A549 (cell line): ENCODE measurements around the gene MEIOSIN. TPM values are rescaled to one million over a fixed set of nuclear protein-coding genes. Genes with fewer than 3 reads are reported as not detected.

Source experiments
- ATAC-seq, 2 experiments: fragments of 200-7000 bp in 1 of 2; fragments of >200 bp in 1 of 2; cut with Nextera tagmentation in 1 of 2; cut with Tn5 transposase in 1 of 2; 3 replicates each; pipeline versions ENCODE4 v1.8.0 to v1.9.1; 2018 to 2020; ENCODE audit warnings: mild to moderate bottlenecking in 1 of 2, moderate library complexity in 1 of 2
- CTCF ChIA-PET: fragments of 300-600 bp; sonication (Branson Sonifier 250); formaldehyde crosslinking; extraction: SDS; loops from one replicate; lab custom pipeline; 2021; ENCODE audit warnings: antibody characterized with exemption, inconsistent platforms; lab: Yijun Ruan, JAX
- POLR2A ChIA-PET: fragments of 350-600 bp; formaldehyde crosslinking; extraction: SDS; loops from one replicate; lab custom pipeline; 2021; ENCODE audit warnings: antibody characterized with exemption, inconsistent platforms; lab: Yijun Ruan, JAX
- DNase-seq, 2 experiments: peaks; one replicate each; pipeline versions ENCODE4 v3.0.0 to v3.0.0-alpha.2; 2011 to 2016; ENCODE audit warnings: low read depth in 1 of 2, low spot score in 1 of 2
- FAIRE-seq: peaks from 2 replicates; lab custom pipeline; 2011; peaks lifted over from hg19 to GRCh38; lab: Jason Lieb, UNC
- H3K27ac ChIP-seq, 2 experiments: fragments of >200 bp; sonication (Bioruptor Twin); formaldehyde crosslinking; 3 replicates each; pipeline ENCODE4 v1.5.1; 2016 to 2017
- H3K4me1 ChIP-seq: fragments of >200 bp; sonication (Bioruptor Twin); formaldehyde crosslinking; 3 replicates; pipeline ENCODE4 v1.6.1; 2016
- H3K4me2 ChIP-seq: fragments of >200 bp; sonication (Bioruptor Twin); formaldehyde crosslinking; 3 replicates; pipeline ENCODE4 v1.6.1; 2016
- H3K4me3 ChIP-seq: fragments of >200 bp; sonication (Bioruptor Twin); formaldehyde crosslinking; 3 replicates; pipeline ENCODE4 v1.5.1; 2016
- H3K9me3 ChIP-seq: fragments of >200 bp; sonication (Bioruptor Twin); formaldehyde crosslinking; 3 replicates; pipeline ENCODE4 v1.6.1; 2016
- BHLHE40 ChIP-seq: IDR thresholded peaks from 2 replicates; pipeline ENCODE4 v1.6.1; 2012; ENCODE audit warnings: low read depth, low read length, inconsistent platforms
- CBX8 ChIP-seq: fragments of 200-600 bp; sonication (generic); IDR thresholded peaks from 2 replicates; pipeline ENCODE4 v1.6.1; 2016
- CHD4 ChIP-seq: fragments of 200-600 bp; sonication (generic); IDR thresholded peaks from 2 replicates; pipeline ENCODE4 v1.6.1; 2016; ENCODE audit warnings: antibody characterized with exemption, mild to moderate bottlenecking, borderline replicate concordance
- EHF ChIP-seq: fragments of 250-450 bp; sonication (Bioruptor Pico); IDR thresholded peaks from 2 replicates; pipeline ENCODE4 v1.5.0; 2020; ENCODE audit warnings: mild to moderate bottlenecking
- EP300 ChIP-seq, 2 experiments: fragments of >200 bp; sonication (Bioruptor Twin); formaldehyde crosslinking; IDR thresholded peaks; 2 replicates in 1 of 2; 3 replicates in 1 of 2; pipeline ENCODE4 v1.6.1; 2016 to 2017
- ESRRA ChIP-seq: fragments of 150-350 bp; IDR thresholded peaks from 2 replicates; pipeline ENCODE4 v1.6.1; 2014; ENCODE audit warnings: mild to moderate bottlenecking, low read length, borderline replicate concordance
- FOSB ChIP-seq: fragments of 250-450 bp; sonication (Bioruptor Pico); IDR thresholded peaks from 2 replicates; pipeline ENCODE4 v1.5.0; 2020; ENCODE audit warnings: mild to moderate bottlenecking, moderate library complexity
- GATA3 ChIP-seq: IDR thresholded peaks from 2 replicates; pipeline ENCODE4 v1.6.1; 2012; ENCODE audit warnings: borderline replicate concordance
- HDAC2 ChIP-seq: fragments of 200-600 bp; sonication (generic); IDR thresholded peaks from 2 replicates; pipeline ENCODE4 v1.6.1; 2016
- HEYL ChIP-seq: fragments of 250-450 bp; sonication (Bioruptor Pico); IDR thresholded peaks from 2 replicates; pipeline ENCODE4 v1.8.0; 2021; ENCODE audit warnings: mild to moderate bottlenecking, moderate library complexity
- HOXB13 ChIP-seq: fragments of 250-450 bp; sonication (Bioruptor Pico); IDR thresholded peaks from 2 replicates; pipeline ENCODE4 v1.5.0; 2020; ENCODE audit warnings: low read depth, mild to moderate bottlenecking, moderate library complexity
- JUN ChIP-seq, 2 experiments: fragments of >200 bp; sonication (Bioruptor Twin); formaldehyde crosslinking; IDR thresholded peaks; 2 replicates in 1 of 2; 3 replicates in 1 of 2; pipeline ENCODE4 v1.6.1; 2016 to 2017
- JUNB ChIP-seq: fragments of >200 bp; sonication (Bioruptor Twin); formaldehyde crosslinking; IDR thresholded peaks from 2 replicates; pipeline ENCODE4 v1.6.1; 2016
- KDM1A ChIP-seq: fragments of 200-600 bp; sonication (generic); IDR thresholded peaks from 2 replicates; pipeline ENCODE4 v1.6.1; 2016; ENCODE audit warnings: low read depth, mild to moderate bottlenecking
- KDM5A ChIP-seq: fragments of 200-600 bp; sonication (generic); IDR thresholded peaks from 2 replicates; pipeline ENCODE4 v1.6.1; 2016; ENCODE audit warnings: antibody characterized with exemption, mild to moderate bottlenecking
- MYC ChIP-seq: IDR thresholded peaks from 2 replicates; pipeline ENCODE4 v1.6.1; 2012; ENCODE audit warnings: mild to moderate bottlenecking, inconsistent platforms, low read length, improper control_type of control experiment, borderline replicate concordance
- NR3C1 ChIP-seq: fragments of >200 bp; sonication (Bioruptor Twin); formaldehyde crosslinking; IDR thresholded peaks from 3 replicates; pipeline ENCODE4 v1.6.1; 2017
- PHF8 ChIP-seq: fragments of 200-600 bp; sonication (generic); IDR thresholded peaks from 2 replicates; pipeline ENCODE4 v1.6.1; 2016; ENCODE audit warnings: low read depth, mild to moderate bottlenecking, antibody characterized with exemption, moderate library complexity, borderline replicate concordance
- RCOR1 ChIP-seq: fragments of 150-350 bp; IDR thresholded peaks from 2 replicates; pipeline ENCODE4 v1.6.1; 2014; ENCODE audit warnings: antibody characterized with exemption, low read length, low read depth
- RFX5 ChIP-seq: fragments of 450-650 bp; IDR thresholded peaks from 2 replicates; pipeline ENCODE4 v1.7.1; 2014; ENCODE audit warnings: antibody characterized with exemption, mild to moderate bottlenecking, moderate library complexity
- SMC3 ChIP-seq: fragments of >200 bp; sonication (Bioruptor Twin); formaldehyde crosslinking; IDR thresholded peaks from 3 replicates; pipeline ENCODE4 v1.6.1; 2018; ENCODE audit warnings: inconsistent platforms
- SREBF2 ChIP-seq: fragments of 450-650 bp; IDR thresholded peaks from 2 replicates; pipeline ENCODE4 v1.6.1; 2014; ENCODE audit warnings: mild to moderate bottlenecking, moderate library complexity
- ZNF302 ChIP-seq: fragments of 250-450 bp; sonication (Bioruptor Pico); IDR thresholded peaks from 2 replicates; pipeline ENCODE4 v1.9.0; 2021; ENCODE audit warnings: inconsistent platforms, mild to moderate bottlenecking, moderate library complexity
- WGBS: methylation state at CpG from one replicate; pipeline ENCODE4 v1.1.6; 2017; ENCODE audit errors: missing lambda C conversion rate; 5-methylcytosine and 5-hydroxymethylcytosine counted together
- polyA plus RNA-seq, 4 experiments: library from polyadenylated mRNA; depleted of rRNA in 3 of 4; stranded (reverse); fragments of >200 nt; fragmentation: RNase III in 1 of 4; extraction: RNeasy Plus Mini Kit Qiagen cat#74134 plus additional on column Dnase treatment in 1 of 4; gene quantifications; 2 replicates in 3 of 4; 3 replicates in 1 of 4; pipeline ENCODE4 v1.2.3, GENCODE V29; 2011 to 2017
- TF ChIP-seq, protein P1 (sequence below): fragments of 200-600 bp; sonication (generic); IDR thresholded peaks from 2 replicates; pipeline ENCODE4 v1.6.1; 2016; ENCODE audit warnings: antibody characterized with exemption, mild to moderate bottlenecking, moderate library complexity
- TF ChIP-seq, protein P2 (sequence below): fragments of 450-650 bp; IDR thresholded peaks from 2 replicates; pipeline ENCODE4 v1.6.1; 2014; ENCODE audit warnings: antibody characterized with exemption
- TF ChIP-seq, protein P3 (sequence below): IDR thresholded peaks from 2 replicates; pipeline ENCODE4 v1.6.1; 2012
- TF ChIP-seq, protein P4 (sequence below): fragments of >200 bp; sonication (Bioruptor Twin); formaldehyde crosslinking; IDR thresholded peaks from 2 replicates; pipeline ENCODE4 v1.6.1; 2016
- TF ChIP-seq, protein P5 (sequence below): fragments of >200 bp; sonication (Bioruptor Twin); formaldehyde crosslinking; IDR thresholded peaks from 3 replicates; pipeline ENCODE4 v1.6.1; 2016
- TF ChIP-seq, protein P6 (sequence below): IDR thresholded peaks from 2 replicates; pipeline ENCODE4 v1.6.1; 2012

Gene MEIOSIN
- polyA plus RNA-seq, 2 of the 4 experiments (the other 2 are of a cell fraction): not detected

DNA sequence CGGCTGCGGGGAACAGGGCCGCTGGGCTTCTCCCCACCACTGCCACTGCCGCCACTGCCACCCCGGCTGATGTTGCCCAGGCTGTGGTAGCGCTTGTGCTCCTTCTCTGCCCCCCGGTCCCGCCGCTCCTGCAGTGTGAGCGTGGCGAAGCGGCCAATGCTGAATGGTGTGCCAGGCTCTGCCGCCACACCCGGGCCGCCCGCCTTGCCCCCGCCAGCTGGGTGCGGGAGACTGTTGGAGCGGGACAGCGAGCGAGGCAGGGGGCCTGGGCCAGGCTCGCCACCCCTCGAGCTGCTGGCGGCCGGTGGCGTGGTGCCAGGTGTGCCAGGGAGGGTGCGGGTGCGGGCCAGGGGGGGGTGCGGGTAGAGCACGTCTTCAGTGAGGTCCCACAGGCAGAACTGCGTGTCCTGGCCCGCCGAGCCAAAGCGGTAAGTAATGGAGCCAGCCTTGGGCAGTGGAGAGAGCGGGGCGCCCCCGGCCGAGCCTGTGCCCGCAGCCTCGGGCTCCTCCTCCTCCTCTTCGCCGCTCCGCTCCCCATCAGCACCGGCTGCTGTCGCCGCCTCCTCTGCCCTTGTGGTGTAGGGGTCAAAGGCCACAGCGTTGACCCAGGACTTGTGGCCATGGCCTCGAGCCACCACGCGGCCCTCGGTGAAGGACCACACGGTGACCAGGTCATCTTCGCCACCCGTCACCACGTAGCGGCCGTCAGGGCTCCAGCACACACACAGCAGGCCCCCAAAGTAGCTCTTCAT is 52.7 kb downstream of the MEIOSIN start:
- 92% methylated on average over 49 of the region's 57 CpGs for WGBS
- CTCF ChIA-PET: interaction anchor here (62.0 to 74.3 kb wide), 2 partner anchors 1 to 22 kb away, joined by 2204 read pairs; partner anchors contain the start of genes DMPK, DMWD, RSPH6A and SIX5
- POLR2A ChIA-PET: interaction anchor here (0.9 kb wide), 1 partner anchor 16 kb away, joined by 3 read pairs; no protein-coding TSS in a partner anchor
- TF ChIP-seq FOSB (CRISPR knock-in tag) (no peak), EP300 (IDR thresholded peaks at IDR 0.05) (no peak), EHF (CRISPR knock-in tag) (no peak), ESRRA (no peak), BHLHE40 (no peak), KDM5A (no peak), SMC3 (no peak), MYC (no peak), GATA3 (no peak), ZNF302 (CRISPR knock-in tag) (no peak), KDM1A (no peak), NR3C1 (no peak), RFX5 (no peak), PHF8 (no peak), JUN (IDR thresholded peaks at IDR 0.05) (no peak), CBX8 (no peak), CHD4 (no peak), HDAC2 (no peak)
- TF ChIP-seq, protein P1, sequence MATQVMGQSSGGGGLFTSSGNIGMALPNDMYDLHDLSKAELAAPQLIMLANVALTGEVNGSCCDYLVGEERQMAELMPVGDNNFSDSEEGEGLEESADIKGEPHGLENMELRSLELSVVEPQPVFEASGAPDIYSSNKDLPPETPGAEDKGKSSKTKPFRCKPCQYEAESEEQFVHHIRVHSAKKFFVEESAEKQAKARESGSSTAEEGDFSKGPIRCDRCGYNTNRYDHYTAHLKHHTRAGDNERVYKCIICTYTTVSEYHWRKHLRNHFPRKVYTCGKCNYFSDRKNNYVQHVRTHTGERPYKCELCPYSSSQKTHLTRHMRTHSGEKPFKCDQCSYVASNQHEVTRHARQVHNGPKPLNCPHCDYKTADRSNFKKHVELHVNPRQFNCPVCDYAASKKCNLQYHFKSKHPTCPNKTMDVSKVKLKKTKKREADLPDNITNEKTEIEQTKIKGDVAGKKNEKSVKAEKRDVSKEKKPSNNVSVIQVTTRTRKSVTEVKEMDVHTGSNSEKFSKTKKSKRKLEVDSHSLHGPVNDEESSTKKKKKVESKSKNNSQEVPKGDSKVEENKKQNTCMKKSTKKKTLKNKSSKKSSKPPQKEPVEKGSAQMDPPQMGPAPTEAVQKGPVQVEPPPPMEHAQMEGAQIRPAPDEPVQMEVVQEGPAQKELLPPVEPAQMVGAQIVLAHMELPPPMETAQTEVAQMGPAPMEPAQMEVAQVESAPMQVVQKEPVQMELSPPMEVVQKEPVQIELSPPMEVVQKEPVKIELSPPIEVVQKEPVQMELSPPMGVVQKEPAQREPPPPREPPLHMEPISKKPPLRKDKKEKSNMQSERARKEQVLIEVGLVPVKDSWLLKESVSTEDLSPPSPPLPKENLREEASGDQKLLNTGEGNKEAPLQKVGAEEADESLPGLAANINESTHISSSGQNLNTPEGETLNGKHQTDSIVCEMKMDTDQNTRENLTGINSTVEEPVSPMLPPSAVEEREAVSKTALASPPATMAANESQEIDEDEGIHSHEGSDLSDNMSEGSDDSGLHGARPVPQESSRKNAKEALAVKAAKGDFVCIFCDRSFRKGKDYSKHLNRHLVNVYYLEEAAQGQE: no peak
- TF ChIP-seq, protein P2, sequence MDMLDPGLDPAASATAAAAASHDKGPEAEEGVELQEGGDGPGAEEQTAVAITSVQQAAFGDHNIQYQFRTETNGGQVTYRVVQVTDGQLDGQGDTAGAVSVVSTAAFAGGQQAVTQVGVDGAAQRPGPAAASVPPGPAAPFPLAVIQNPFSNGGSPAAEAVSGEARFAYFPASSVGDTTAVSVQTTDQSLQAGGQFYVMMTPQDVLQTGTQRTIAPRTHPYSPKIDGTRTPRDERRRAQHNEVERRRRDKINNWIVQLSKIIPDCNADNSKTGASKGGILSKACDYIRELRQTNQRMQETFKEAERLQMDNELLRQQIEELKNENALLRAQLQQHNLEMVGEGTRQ: no peak
- ATAC-seq (no peak), FAIRE-seq (no peak), DNase-seq (no peak)
- Histone ChIP-seq H3K9me3 (no peaks in the 10 kb centered on the region), H3K27ac (no peak overlapping the region), H3K4me3 (no peak overlapping the region), H3K4me2 (no peak overlapping the region), H3K4me1 (peaks cover 40% of the 10 kb centered on the region)

DNA sequence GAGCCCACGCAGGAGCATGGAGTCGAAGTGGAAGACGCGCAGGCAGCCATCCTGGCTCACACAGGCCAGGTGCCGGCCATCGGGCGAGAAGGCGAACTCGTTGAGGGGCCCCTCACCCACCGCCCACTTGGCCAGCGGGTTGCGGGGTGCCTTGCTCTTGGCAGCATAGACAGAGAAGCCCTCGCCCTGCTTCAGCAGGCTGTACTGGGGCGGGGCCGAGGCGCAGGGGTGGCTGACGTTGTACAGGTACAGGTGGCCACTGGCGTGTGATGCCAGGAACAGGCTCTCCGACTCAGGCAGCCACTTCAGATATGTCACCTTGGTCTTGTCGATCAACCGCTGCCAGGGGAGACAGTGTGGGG is 53.3 kb downstream of the MEIOSIN start:
- 93% methylated on average over 13 of the region's 21 CpGs for WGBS
- ChIA-PET CTCF (interaction anchor here (62.0 to 74.3 kb wide), 2 partner anchors 2 to 22 kb away, joined by 2204 read pairs; partner anchors contain the start of genes DMPK, DMWD, RSPH6A and SIX5), POLR2A (no interaction called here)
- no peak overlapping the region for H3K4me3 ChIP-seq
- FAIRE-seq: no peak
- H3K9me3 ChIP-seq: no peaks in the 10 kb centered on the region
- ATAC-seq: no peak
- TF ChIP-seq, protein P3, sequence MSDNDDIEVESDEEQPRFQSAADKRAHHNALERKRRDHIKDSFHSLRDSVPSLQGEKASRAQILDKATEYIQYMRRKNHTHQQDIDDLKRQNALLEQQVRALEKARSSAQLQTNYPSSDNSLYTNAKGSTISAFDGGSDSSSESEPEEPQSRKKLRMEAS: no peak
- TF ChIP-seq HOXB13 (CRISPR knock-in tag) (no peak), RCOR1 (no peak), JUNB (no peak), SREBF2 (no peak), HEYL (CRISPR knock-in tag) (no peak), GATA3 (no peak)
- TF ChIP-seq, protein P4, sequence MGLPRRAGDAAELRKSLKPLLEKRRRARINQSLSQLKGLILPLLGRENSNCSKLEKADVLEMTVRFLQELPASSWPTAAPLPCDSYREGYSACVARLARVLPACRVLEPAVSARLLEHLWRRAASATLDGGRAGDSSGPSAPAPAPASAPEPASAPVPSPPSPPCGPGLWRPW: no peak
- TF ChIP-seq, protein P5, sequence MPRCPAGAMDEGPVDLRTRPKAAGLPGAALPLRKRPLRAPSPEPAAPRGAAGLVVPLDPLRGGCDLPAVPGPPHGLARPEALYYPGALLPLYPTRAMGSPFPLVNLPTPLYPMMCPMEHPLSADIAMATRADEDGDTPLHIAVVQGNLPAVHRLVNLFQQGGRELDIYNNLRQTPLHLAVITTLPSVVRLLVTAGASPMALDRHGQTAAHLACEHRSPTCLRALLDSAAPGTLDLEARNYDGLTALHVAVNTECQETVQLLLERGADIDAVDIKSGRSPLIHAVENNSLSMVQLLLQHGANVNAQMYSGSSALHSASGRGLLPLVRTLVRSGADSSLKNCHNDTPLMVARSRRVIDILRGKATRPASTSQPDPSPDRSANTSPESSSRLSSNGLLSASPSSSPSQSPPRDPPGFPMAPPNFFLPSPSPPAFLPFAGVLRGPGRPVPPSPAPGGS: no peak
- TF ChIP-seq, protein P6, sequence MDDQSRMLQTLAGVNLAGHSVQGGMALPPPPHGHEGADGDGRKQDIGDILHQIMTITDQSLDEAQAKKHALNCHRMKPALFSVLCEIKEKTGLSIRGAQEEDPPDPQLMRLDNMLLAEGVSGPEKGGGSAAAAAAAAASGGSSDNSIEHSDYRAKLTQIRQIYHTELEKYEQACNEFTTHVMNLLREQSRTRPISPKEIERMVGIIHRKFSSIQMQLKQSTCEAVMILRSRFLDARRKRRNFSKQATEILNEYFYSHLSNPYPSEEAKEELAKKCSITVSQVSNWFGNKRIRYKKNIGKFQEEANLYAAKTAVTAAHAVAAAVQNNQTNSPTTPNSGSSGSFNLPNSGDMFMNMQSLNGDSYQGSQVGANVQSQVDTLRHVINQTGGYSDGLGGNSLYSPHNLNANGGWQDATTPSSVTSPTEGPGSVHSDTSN: no peak
- TF ChIP-seq, all 56 proteins: peak for 0
- Histone ChIP-seq H3K4me2 (no peak overlapping the region), H3K27ac (no peak overlapping the region), H3K4me1 (peaks cover 40% of the 10 kb centered on the region)
- DNase-seq: no peak
